ENCODE measurements around the gene RAB5B. TPM values are rescaled to one million over a fixed set of nuclear protein-coding genes. Genes with fewer than 3 reads are reported as not detected.

The RAB5B gene
- total and polyA plus RNA-seq, 2 experiments from 2014 or later: 79.1 to 103 TPM

DNA sequence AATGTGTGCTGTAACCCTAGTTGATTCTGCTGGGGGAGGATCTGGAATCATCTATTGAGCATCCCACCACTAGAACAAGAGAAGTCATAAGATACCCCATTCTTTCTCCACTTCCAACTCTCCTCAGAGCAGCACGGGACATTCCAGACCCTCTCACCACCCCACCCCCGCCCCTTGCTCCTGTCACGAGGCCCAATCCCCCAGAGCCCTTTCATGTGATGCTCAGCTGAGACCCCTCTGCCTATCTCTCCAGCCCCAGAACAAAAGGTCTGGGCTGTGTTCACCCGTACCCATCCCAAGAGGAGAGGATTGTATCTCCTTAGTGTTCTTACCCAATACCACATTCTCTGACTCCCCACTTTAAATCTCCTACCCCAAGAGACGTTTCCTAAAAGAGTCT, 8.6 kb upstream of the RAB5B start:
- WGBS (ENCODE audit: low lambda C conversion rate, missing lambda C conversion rate): 75% methylated on average over 5 of the region's 5 CpGs
- Histone ChIP-seq H4K20me1 (ENCODE audit: insufficient read depth, poor library complexity, severe bottlenecking) (no peaks in the 10 kb centered on the region), H2AFZ (peak overlapping the region; percentile 88), H3K27ac (peak overlapping the region; percentile 90), H3K9me2 (replicated peaks; ENCODE audit: insufficient read depth) (no peaks in the 10 kb centered on the region), H3K79me2 (peaks cover 31% of the 10 kb centered on the region), H3K27me3 (no peaks in the 10 kb centered on the region), H3K4me1 (ENCODE audit: insufficient read depth) (peaks cover 22% of the 10 kb centered on the region), H3K4me3 (no peak overlapping the region), H3K36me3 (replicated peaks; ENCODE audit: insufficient read depth, low read depth) (no peaks in the 10 kb centered on the region), H3K4me2 (no peak overlapping the region), H3K9me3 (ENCODE audit: low read depth) (no peaks in the 10 kb centered on the region)
- no peak for DNase-seq (ENCODE audit: low spot score)
- TF ChIP-seq, protein P1, sequence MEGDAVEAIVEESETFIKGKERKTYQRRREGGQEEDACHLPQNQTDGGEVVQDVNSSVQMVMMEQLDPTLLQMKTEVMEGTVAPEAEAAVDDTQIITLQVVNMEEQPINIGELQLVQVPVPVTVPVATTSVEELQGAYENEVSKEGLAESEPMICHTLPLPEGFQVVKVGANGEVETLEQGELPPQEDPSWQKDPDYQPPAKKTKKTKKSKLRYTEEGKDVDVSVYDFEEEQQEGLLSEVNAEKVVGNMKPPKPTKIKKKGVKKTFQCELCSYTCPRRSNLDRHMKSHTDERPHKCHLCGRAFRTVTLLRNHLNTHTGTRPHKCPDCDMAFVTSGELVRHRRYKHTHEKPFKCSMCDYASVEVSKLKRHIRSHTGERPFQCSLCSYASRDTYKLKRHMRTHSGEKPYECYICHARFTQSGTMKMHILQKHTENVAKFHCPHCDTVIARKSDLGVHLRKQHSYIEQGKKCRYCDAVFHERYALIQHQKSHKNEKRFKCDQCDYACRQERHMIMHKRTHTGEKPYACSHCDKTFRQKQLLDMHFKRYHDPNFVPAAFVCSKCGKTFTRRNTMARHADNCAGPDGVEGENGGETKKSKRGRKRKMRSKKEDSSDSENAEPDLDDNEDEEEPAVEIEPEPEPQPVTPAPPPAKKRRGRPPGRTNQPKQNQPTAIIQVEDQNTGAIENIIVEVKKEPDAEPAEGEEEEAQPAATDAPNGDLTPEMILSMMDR (IDR thresholded peaks at IDR 0.05; ENCODE audit: poor library complexity): no peak
- TF ChIP-seq EZH2phosphoT487 (IDR thresholded peaks at IDR 0.05; ENCODE audit: low read depth, severe bottlenecking, unreplicated experiment): no peak
- TF ChIP-seq EZH2 (IDR thresholded peaks at IDR 0.05; ENCODE audit: borderline replicate concordance): no peak

GRCh38 chr12:55965941-55966407, 7.9 kb upstream of the RAB5B start, which contains the start of gene PMEL:
Gene PMEL, minus strand, starts transcription at chr12:55966042. Its CDS starts 31 bp downstream, at chr12:55966011.
- Histone ChIP-seq H4K20me1 (ENCODE audit: insufficient read depth, poor library complexity, severe bottlenecking) (no peaks in the 10 kb centered on the region), H3K9me3 (ENCODE audit: low read depth) (no peaks in the 10 kb centered on the region), H3K4me1 (ENCODE audit: insufficient read depth) (peaks cover 22% of the 10 kb centered on the region), H2AFZ (peak within 1 kb of the TSS; percentile 88), H3K36me3 (replicated peaks; ENCODE audit: insufficient read depth, low read depth) (no peaks in the 10 kb centered on the region), H3K27ac (peak within 1 kb of the TSS; percentile 90), H3K9me2 (replicated peaks; ENCODE audit: insufficient read depth) (no peaks in the 10 kb centered on the region), H3K27me3 (no peaks in the 10 kb centered on the region), H3K79me2 (peaks cover 31% of the 10 kb centered on the region), H3K4me3 (peak within 1 kb of the TSS; percentile 89), H3K4me2 (peak within 1 kb of the TSS; percentile 85)
- peak; percentile 32 for DNase-seq (ENCODE audit: low spot score)
- 18% methylated on average over 4 of the region's 4 CpGs for WGBS (ENCODE audit: low lambda C conversion rate, missing lambda C conversion rate)
- TF ChIP-seq EZH2 (IDR thresholded peaks at IDR 0.05; ENCODE audit: borderline replicate concordance): no peak
- TF ChIP-seq, protein P1 (IDR thresholded peaks at IDR 0.05; ENCODE audit: poor library complexity): no peak
- no peak for TF ChIP-seq EZH2phosphoT487 (IDR thresholded peaks at IDR 0.05; ENCODE audit: low read depth, severe bottlenecking, unreplicated experiment)

- no peaks in the 10 kb centered on the region for H3K9me2 ChIP-seq (replicated peaks; ENCODE audit: insufficient read depth)
- DNase-seq (ENCODE audit: low spot score): peak; percentile 96
- peak within 1 kb of the TSS; percentile 90 for H3K27ac ChIP-seq
- peaks cover 31% of the 10 kb centered on the region for H3K79me2 ChIP-seq
- H3K4me3 ChIP-seq: peak within 1 kb of the TSS; percentile 89
- H3K4me2 ChIP-seq: peak within 1 kb of the TSS; percentile 85
- no peaks in the 10 kb centered on the region for H3K9me3 ChIP-seq (ENCODE audit: low read depth)
- H3K36me3 ChIP-seq (replicated peaks; ENCODE audit: insufficient read depth, low read depth): no peaks in the 10 kb centered on the region
- WGBS (ENCODE audit: low lambda C conversion rate, missing lambda C conversion rate): 1% methylated on average over 38 of the region's 45 CpGs
- H2AFZ ChIP-seq: peak within 1 kb of the TSS; percentile 88
- peaks cover 24% of the 10 kb centered on the region for H3K4me1 ChIP-seq (ENCODE audit: insufficient read depth)
- H4K20me1 ChIP-seq (ENCODE audit: insufficient read depth, poor library complexity, severe bottlenecking): no peaks in the 10 kb centered on the region
- H3K27me3 ChIP-seq: no peaks in the 10 kb centered on the region
- TF ChIP-seq, protein P1 (IDR thresholded peaks at IDR 0.05; ENCODE audit: poor library complexity): no peak
These were observed 7.2 kb upstream of the RAB5B start, which contains the start of gene CDK2 for GRCh38 chr12:55966408-55967281. Gene CDK2, plus strand, starts transcription at chr12:55966830. Its CDS starts 179 bp downstream, at chr12:55967009.
